MM.1S (cell line): ENCODE results near the gene SH3RF3.

Experiments used
- DNase-seq: peaks from one replicate; pipeline ENCODE4 v3.0.0-alpha.2; 2015
- H2AFZ ChIP-seq: fragments of 300-600 bp; sonication (generic); 2 replicates; pipeline ENCODE4 v1.6.0; 2016; ENCODE audit warnings: antibody characterized with exemption, low read length
- H3F3A ChIP-seq: fragments of 300-600 bp; sonication (generic); 2 replicates; pipeline ENCODE4 v1.6.1; 2016; ENCODE audit warnings: mild to moderate bottlenecking, antibody characterized with exemption, low read length, moderate library complexity, mixed read lengths; ENCODE audit not compliant: insufficient read depth
- H3K27ac ChIP-seq: fragments of 300-600 bp; sonication (generic); 2 replicates; pipeline ENCODE4 v1.5.1; 2016; ENCODE audit warnings: mild to moderate bottlenecking, low read length
- H3K27me3 ChIP-seq: fragments of 300-600 bp; sonication (generic); replicated peaks from 2 replicates; pipeline ENCODE4 v1.6.0; 2016; ENCODE audit warnings: low read length; ENCODE audit not compliant: insufficient read depth
- H3K36me3 ChIP-seq: fragments of 300-600 bp; sonication (generic); replicated peaks from 2 replicates; pipeline ENCODE4 v1.6.1; 2016; ENCODE audit warnings: mild to moderate bottlenecking, low read length, mixed read lengths; ENCODE audit not compliant: insufficient read depth
- H3K4me1 ChIP-seq: fragments of 300-600 bp; sonication (generic); 2 replicates; pipeline ENCODE4 v1.6.1; 2016; ENCODE audit warnings: low read length, mixed read lengths
- H3K4me2 ChIP-seq: fragments of 300-600 bp; sonication (generic); 2 replicates; pipeline ENCODE4 v1.6.0; 2016; ENCODE audit warnings: low read depth, low read length
- H3K4me3 ChIP-seq: fragments of 300-600 bp; sonication (generic); 2 replicates; pipeline ENCODE4 v1.5.1; 2016; ENCODE audit warnings: low read length, mixed read lengths
- H3K79me2 ChIP-seq: fragments of 300-600 bp; sonication (generic); 2 replicates; pipeline ENCODE4 v1.6.1; 2016; ENCODE audit warnings: mixed run types, low read length, mixed read lengths
- H3K9ac ChIP-seq: fragments of 300-600 bp; sonication (generic); 2 replicates; pipeline ENCODE4 v1.6.1; 2016; ENCODE audit warnings: low read length, mixed read lengths
- H3K9me2 ChIP-seq: fragments of 300-600 bp; sonication (generic); replicated peaks from 2 replicates; pipeline ENCODE4 v1.6.1; 2016; ENCODE audit warnings: mild to moderate bottlenecking, low read length, mixed read lengths; ENCODE audit not compliant: insufficient read depth
- H3K9me3 ChIP-seq: fragments of 300-600 bp; sonication (generic); replicated peaks from 2 replicates; pipeline ENCODE4 v1.6.1; 2016; ENCODE audit warnings: mild to moderate bottlenecking, low read length, mixed read lengths; ENCODE audit not compliant: insufficient read depth
- H4K20me1 ChIP-seq: fragments of 300-600 bp; sonication (generic); 2 replicates; pipeline ENCODE4 v1.6.1; 2016; ENCODE audit warnings: mild to moderate bottlenecking, low read length, moderate library complexity, mixed read lengths; ENCODE audit not compliant: insufficient read depth
- EZH2 ChIP-seq: fragments of 300-600 bp; sonication (generic); optimal IDR thresholded peaks from 2 replicates; pipeline ENCODE3; 2017; ENCODE audit warnings: low read depth, mild to moderate bottlenecking, antibody characterized with exemption, low read length, mixed read lengths
- EZH2phosphoT487 ChIP-seq: fragments of 300-600 bp; sonication (generic); IDR thresholded peaks from 2 replicates; pipeline ENCODE4 v1.6.1; 2018; ENCODE audit warnings: antibody characterized with exemption, low read length
- TF ChIP-seq, protein P1 (sequence below): fragments of 300-600 bp; sonication (generic); IDR thresholded peaks from 2 replicates; pipeline ENCODE4 v1.5.1; 2016; ENCODE audit warnings: antibody characterized with exemption, low read length, mixed read lengths

Gene SH3RF3

DNA sequence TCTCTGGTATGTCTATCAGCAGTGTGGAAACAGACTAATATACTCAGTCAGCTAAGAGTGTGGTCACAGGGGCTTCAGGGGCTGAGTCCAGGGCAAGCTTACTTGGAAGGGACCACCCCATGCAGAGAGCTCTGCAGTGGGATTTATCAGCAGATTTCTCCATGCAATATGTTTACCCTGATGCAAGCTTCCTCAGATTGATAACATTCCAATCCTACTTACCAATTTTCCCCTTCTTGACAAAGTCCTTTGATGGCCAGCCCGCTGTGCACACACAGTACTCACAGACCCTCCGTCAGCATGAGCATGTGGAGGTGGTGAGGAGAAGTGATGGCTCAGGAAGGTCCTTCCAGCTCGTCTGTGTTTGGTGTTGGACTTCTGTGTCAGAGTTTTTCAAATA is 51.8 kb downstream of the SH3RF3 start:
- H3K4me2 ChIP-seq = no peak overlapping the region

GRCh38 chr2:109182426-109182825 is 53.4 kb downstream of the SH3RF3 start:
- Histone ChIP-seq H3F3A (0 out of 2 replicates have a peak, but pooled peaks cover 4% of the 10 kb centered on the region), H3K79me2 (peaks cover 89% of the 10 kb centered on the region), H4K20me1 (no peaks in the 10 kb centered on the region), H2AFZ (no peak overlapping the region), H3K9me3 (no peaks in the 10 kb centered on the region), H3K9ac (no peak overlapping the region), H3K27me3 (no peaks in the 10 kb centered on the region), H3K36me3 (no peaks in the 10 kb centered on the region), H3K4me2 (peak overlapping the region; percentile 10; the same call in 1 of the 2 replicates), H3K4me1 (peaks cover 22% of the 10 kb centered on the region), H3K9me2 (no peaks in the 10 kb centered on the region), H3K27ac (no peak overlapping the region), H3K4me3 (no peak overlapping the region)
- no peak for TF ChIP-seq EZH2phosphoT487
- TF ChIP-seq, protein P1, sequence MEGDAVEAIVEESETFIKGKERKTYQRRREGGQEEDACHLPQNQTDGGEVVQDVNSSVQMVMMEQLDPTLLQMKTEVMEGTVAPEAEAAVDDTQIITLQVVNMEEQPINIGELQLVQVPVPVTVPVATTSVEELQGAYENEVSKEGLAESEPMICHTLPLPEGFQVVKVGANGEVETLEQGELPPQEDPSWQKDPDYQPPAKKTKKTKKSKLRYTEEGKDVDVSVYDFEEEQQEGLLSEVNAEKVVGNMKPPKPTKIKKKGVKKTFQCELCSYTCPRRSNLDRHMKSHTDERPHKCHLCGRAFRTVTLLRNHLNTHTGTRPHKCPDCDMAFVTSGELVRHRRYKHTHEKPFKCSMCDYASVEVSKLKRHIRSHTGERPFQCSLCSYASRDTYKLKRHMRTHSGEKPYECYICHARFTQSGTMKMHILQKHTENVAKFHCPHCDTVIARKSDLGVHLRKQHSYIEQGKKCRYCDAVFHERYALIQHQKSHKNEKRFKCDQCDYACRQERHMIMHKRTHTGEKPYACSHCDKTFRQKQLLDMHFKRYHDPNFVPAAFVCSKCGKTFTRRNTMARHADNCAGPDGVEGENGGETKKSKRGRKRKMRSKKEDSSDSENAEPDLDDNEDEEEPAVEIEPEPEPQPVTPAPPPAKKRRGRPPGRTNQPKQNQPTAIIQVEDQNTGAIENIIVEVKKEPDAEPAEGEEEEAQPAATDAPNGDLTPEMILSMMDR = no peak
- no peak for TF ChIP-seq EZH2
- no peak for DNase-seq

More for the DNA sequence above, 51.8 kb downstream of the SH3RF3 start:
- Histone ChIP-seq H3K79me2 (peaks cover 90% of the 10 kb centered on the region), H3K9me3 (no peaks in the 10 kb centered on the region), H3K9ac (no peak overlapping the region), H3K9me2 (no peaks in the 10 kb centered on the region), H3K36me3 (no peaks in the 10 kb centered on the region), H3K27me3 (no peaks in the 10 kb centered on the region), H3F3A (0 out of 2 replicates have a peak, but pooled peaks cover 4% of the 10 kb centered on the region), H3K27ac (no peak overlapping the region), H4K20me1 (no peaks in the 10 kb centered on the region), H3K4me1 (peaks cover 12% of the 10 kb centered on the region), H2AFZ (no peak overlapping the region), H3K4me3 (no peak overlapping the region)
- DNase-seq = no peak
- TF ChIP-seq, protein P1 = no peak
- no peak for TF ChIP-seq EZH2phosphoT487
- no peak for TF ChIP-seq EZH2

DNA sequence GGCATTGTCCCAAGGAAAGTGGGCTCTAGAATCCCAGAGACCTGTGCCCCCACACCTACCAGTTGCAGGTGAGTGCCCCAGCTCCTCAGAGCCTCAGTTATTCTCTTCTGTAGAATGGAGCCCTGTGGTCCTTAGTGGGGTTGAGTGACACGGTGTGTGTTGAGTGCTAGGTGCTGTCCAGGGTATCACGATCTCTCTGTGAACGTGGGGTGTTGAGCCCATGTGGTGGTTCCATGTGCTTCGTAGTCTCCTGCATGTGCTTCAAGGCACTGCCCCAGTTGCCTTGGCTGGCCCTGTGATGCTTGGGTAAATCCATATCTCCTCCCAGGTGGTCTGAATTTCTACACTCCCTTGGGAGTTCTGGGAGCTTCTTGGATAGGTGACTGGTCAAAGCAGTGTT is 54.9 kb downstream of the SH3RF3 start:
- Histone ChIP-seq H3K27ac (no peak overlapping the region), H3K4me3 (no peak overlapping the region), H3K9ac (no peak overlapping the region), H3K27me3 (no peaks in the 10 kb centered on the region), H3K4me2 (no peak overlapping the region), H3K36me3 (no peaks in the 10 kb centered on the region), H3K4me1 (peaks cover 22% of the 10 kb centered on the region), H3K9me3 (no peaks in the 10 kb centered on the region), H3K79me2 (peaks cover 89% of the 10 kb centered on the region), H3F3A (0 out of 2 replicates have a peak, but pooled peaks cover 4% of the 10 kb centered on the region), H4K20me1 (no peaks in the 10 kb centered on the region), H2AFZ (no peak overlapping the region), H3K9me2 (no peaks in the 10 kb centered on the region)
- TF ChIP-seq, protein P1 = no peak
- TF ChIP-seq EZH2phosphoT487 = no peak
- TF ChIP-seq EZH2 = no peak
- no peak for DNase-seq
